T47D (cell line): ENCODE measurements around the gene RAD54L.
A peak's percentile ranks its signal among the peaks of the same experiment; 100 is the strongest.
"Not testable (repeated sequence)": the region's sequence is repeated elsewhere in the genome, so short reads cannot be mapped to it uniquely, and the experiment has no call there.

Experiments used
- DNase-seq, 2 experiments: peaks; one replicate each; pipeline versions ENCODE4 v3.0.0 to v3.0.0-alpha.2; 2011 to 2012; ENCODE audit warnings: low read depth in 1 of 2, low spot score in 1 of 2
- JUND ChIP-seq: IDR thresholded peaks from 2 replicates; pipeline ENCODE4 v1.6.1; 2012; ENCODE audit warnings: low read depth
- in situ Hi-C: cut with HindIII; loops from 2 replicates; pipeline ENCODE4 v1.10.0; 2016; ENCODE audit warnings: low sequenced_read_pairs, low pct_unique_long_range_greater_than_20kb

RAD54L gene

GRCh38 chr1:46219551-46220520 is 27.7 kb upstream of the RAD54L start:
- no peak for DNase-seq
- in situ Hi-C loops: no loop called here
- no peak for TF ChIP-seq JUND

GRCh38 chr1:46220808-46221207 is 26.8 kb upstream of the RAD54L start:
- TF ChIP-seq JUND: no peak
- DNase-seq: no peak
- in situ Hi-C loops: no loop called here

- no peak for TF ChIP-seq JUND
- no peak for DNase-seq
- in situ Hi-C loops: no loop called here
Measured at GRCh38 chr1:46221749-46222148, 25.8 kb upstream of the RAD54L start.

- DNase-seq, in situ Hi-C loops: not testable (repeated sequence)
Measured at GRCh38 chr1:46223055-46223454, 24.5 kb upstream of the RAD54L start.

GRCh38 chr1:46223472-46223943 is 24.1 kb upstream of the RAD54L start:
- in situ Hi-C loops: no loop called here
- DNase-seq: peak in 1 of 2 experiments; percentile 84
- TF ChIP-seq JUND: no peak

GRCh38 chr1:46224966-46225365 is 22.6 kb upstream of the RAD54L start:
- TF ChIP-seq JUND: no peak

GRCh38 chr1:46231231-46231630 is 16.3 kb upstream of the RAD54L start:
- in situ Hi-C loops, DNase-seq: not testable (repeated sequence)

More at GRCh38 chr1:46224966-46225365, 22.6 kb upstream of the RAD54L start:
- in situ Hi-C loops: no loop called here
- DNase-seq: no peak

- TF ChIP-seq JUND: no peak
- DNase-seq: no peak
- in situ Hi-C loops: no loop called here
Measured at GRCh38 chr1:46236882-46237281, 10.7 kb upstream of the RAD54L start.

- DNase-seq, in situ Hi-C loops: not testable (repeated sequence)
Measured at GRCh38 chr1:46238865-46239264, 8.7 kb upstream of the RAD54L start.

- in situ Hi-C loops, DNase-seq: not testable (repeated sequence)
Measured at GRCh38 chr1:46241733-46242132, 5.8 kb upstream of the RAD54L start.

GRCh38 chr1:46242918-46243317 is 4.6 kb upstream of the RAD54L start:
- in situ Hi-C loops: no loop called here
- DNase-seq: no peak
- no peak for TF ChIP-seq JUND

- DNase-seq, in situ Hi-C loops: not testable (repeated sequence)
Measured at GRCh38 chr1:46243831-46244230, 3.7 kb upstream of the RAD54L start.

- in situ Hi-C loops: no loop called here
- TF ChIP-seq JUND: no peak
- peak; percentile 30 to 51 for DNase-seq
Measured at GRCh38 chr1:46244656-46245371, 2.7 kb upstream of the RAD54L start.

- not testable (repeated sequence) for DNase-seq
Measured at GRCh38 chr1:46246136-46246535, 1.4 kb upstream of the RAD54L start.

More at GRCh38 chr1:46246136-46246535, 1.4 kb upstream of the RAD54L start:
- in situ Hi-C loops: not testable (repeated sequence)
